Breast epithelium (tissue), 4 donors: ENCODE measurements around the gene CRAMP1. TPM values are rescaled to one million over a fixed set of nuclear protein-coding genes. Genes with fewer than 3 reads are reported as not detected.

Source experiments
- DNase-seq, 2 donors: peaks; one replicate each; pipeline ENCODE4 v3.0.0-alpha.2; 2019; ENCODE audit warnings: low spot score in 2 of 2
- H3K27ac ChIP-seq, 2 donors: fragments of 200-600 bp; sonication (generic) in 1 of 2; one replicate each; pipeline ENCODE4 v1.5.1; 2016 to 2019; ENCODE audit warnings: mild to moderate bottlenecking in 1 of 2
- H3K27me3 ChIP-seq, 2 donors: fragments of 200-600 bp; sonication (generic) in 1 of 2; one replicate each; pipeline versions ENCODE4 v1.5.1 to v1.6.0; 2017 to 2019; ENCODE audit warnings: control low read depth in 1 of 2, mild to moderate bottlenecking in 1 of 2
- H3K36me3 ChIP-seq: fragments of 200-600 bp; one replicate; pipeline ENCODE4 v1.5.1; 2019
- H3K4me1 ChIP-seq, 2 donors: fragments of 200-600 bp; sonication (generic); one replicate each; pipeline ENCODE4 v1.5.1; 2016 to 2019; ENCODE audit warnings: control low read depth in 1 of 2
- H3K4me3 ChIP-seq, 3 donors: fragments of 200-600 bp; sonication (generic); 1 replicate in 2 of 3; 2 replicates in 1 of 3; pipeline ENCODE4 v1.5.1; 2016 to 2019; ENCODE audit warnings: mild to moderate bottlenecking in 3 of 3, moderate library complexity in 2 of 3
- H3K9me3 ChIP-seq, 2 donors: fragments of 200-600 bp; sonication (generic) in 1 of 2; one replicate each; pipeline ENCODE4 v1.5.1; 2016 to 2019; ENCODE audit warnings: control low read depth in 1 of 2
- CTCF ChIP-seq, 3 donors: fragments of 450-650 bp; IDR thresholded peaks; one replicate each; pipeline ENCODE4 v1.5.1; 2016 to 2017; ENCODE audit warnings: antibody characterized with exemption in 3 of 3, mild to moderate bottlenecking in 3 of 3, moderate library complexity in 3 of 3
- POLR2A ChIP-seq: fragments of 450-650 bp; IDR thresholded peaks from one replicate; pipeline ENCODE4 v1.6.1; 2016; ENCODE audit warnings: antibody characterized with exemption, mild to moderate bottlenecking, moderate library complexity
- POLR2AphosphoS5 ChIP-seq, 3 donors: sonication (generic); formaldehyde crosslinking; IDR thresholded peaks; one replicate each; pipeline ENCODE4 v1.6.1; 2017; ENCODE audit warnings: antibody characterized with exemption in 3 of 3
- intact Hi-C: fragments of 100-400 bp; cut with DNase I; formaldehyde crosslinking; loops from one replicate; pipeline ENCODE4 v1.15.1; 2023; ENCODE audit warnings: low total_unique reads
- total RNA-seq, 3 donors: library from RNA; depleted of rRNA; stranded (reverse); fragments of >200 nt; gene quantifications; one replicate each; pipeline ENCODE4 v1.1.0, GENCODE V29; 2016

The CRAMP1 gene
- total RNA-seq, 3 donors from 2014 or later, result 9.6 to 13.8 (median 10.8) TPM

- H3K27me3 ChIP-seq, result no peaks in the 10 kb centered on the region
- no peaks in the 10 kb centered on the region for H3K36me3 ChIP-seq
- no peak for DNase-seq
- no peaks in the 10 kb centered on the region for H3K4me1 ChIP-seq
- peak overlapping the region; percentile 73 to 79 for H3K27ac ChIP-seq
- intact Hi-C loops, result no loop called here
- no peaks in the 10 kb centered on the region for H3K9me3 ChIP-seq
- TF ChIP-seq POLR2A, result no peak
- TF ChIP-seq CTCF (IDR thresholded peaks at IDR 0.05), result no peak
- no peak for TF ChIP-seq POLR2AphosphoS5 (IDR thresholded peaks at IDR 0.05)
- no peak overlapping the region for H3K4me3 ChIP-seq
Measured at GRCh38 chr16:1689853-1690252, 77.7 kb downstream of the CRAMP1 start.

- no peak for DNase-seq
- no peak for TF ChIP-seq POLR2AphosphoS5 (IDR thresholded peaks at IDR 0.05)
- TF ChIP-seq POLR2A, result no peak
- TF ChIP-seq CTCF (IDR thresholded peaks at IDR 0.05), result no peak
- H3K36me3 ChIP-seq, result no peaks in the 10 kb centered on the region
- H3K27ac ChIP-seq, result no peak overlapping the region
- intact Hi-C loops, result no loop called here
- H3K27me3 ChIP-seq, result no peaks in the 10 kb centered on the region
- no peak overlapping the region for H3K4me3 ChIP-seq
- H3K4me1 ChIP-seq, result no peaks in the 10 kb centered on the region
- H3K9me3 ChIP-seq, result no peaks in the 10 kb centered on the region
Measured at GRCh38 chr16:1690810-1691209, 78.7 kb downstream of the CRAMP1 start.

- TF ChIP-seq CTCF (IDR thresholded peaks at IDR 0.05) (no peak), POLR2AphosphoS5 (IDR thresholded peaks at IDR 0.05) (no peak), POLR2A (no peak)
- Histone ChIP-seq H3K9me3 (no peaks in the 10 kb centered on the region), H3K27ac (no peak overlapping the region), H3K4me1 (no peaks in the 10 kb centered on the region), H3K36me3 (no peaks in the 10 kb centered on the region), H3K4me3 (no peak overlapping the region), H3K27me3 (no peaks in the 10 kb centered on the region)
- intact Hi-C loops, result no loop called here
- no peak for DNase-seq
Measured at GRCh38 chr16:1691276-1691675, 79.1 kb downstream of the CRAMP1 start.

GRCh38 chr16:1691956-1692355, 79.8 kb downstream of the CRAMP1 start:
- intact Hi-C loops, result no loop called here
- Histone ChIP-seq H3K4me3 (no peak overlapping the region), H3K4me1 (no peaks in the 10 kb centered on the region), H3K27ac (no peak overlapping the region), H3K27me3 (no peaks in the 10 kb centered on the region), H3K36me3 (no peaks in the 10 kb centered on the region), H3K9me3 (no peaks in the 10 kb centered on the region)
- no peak for DNase-seq
- TF ChIP-seq POLR2AphosphoS5 (IDR thresholded peaks at IDR 0.05), result no peak

- Histone ChIP-seq H3K27me3 (no peaks in the 10 kb centered on the region), H3K27ac (no peak overlapping the region), H3K36me3 (no peaks in the 10 kb centered on the region), H3K4me3 (no peak overlapping the region), H3K9me3 (no peaks in the 10 kb centered on the region), H3K4me1 (no peaks in the 10 kb centered on the region)
- no peak for TF ChIP-seq CTCF (IDR thresholded peaks at IDR 0.05)
- intact Hi-C loops, result no loop called here
- no peak for DNase-seq
Measured at GRCh38 chr16:1696863-1697262, 84.7 kb downstream of the CRAMP1 start.

GRCh38 chr16:1698680-1699079, 86.5 kb downstream of the CRAMP1 start:
- no peaks in the 10 kb centered on the region for H3K4me1 ChIP-seq
- intact Hi-C loops, result no loop called here

More at GRCh38 chr16:1698680-1699079, 86.5 kb downstream of the CRAMP1 start:
- no peak for TF ChIP-seq POLR2AphosphoS5 (IDR thresholded peaks at IDR 0.05)
- no peak for DNase-seq
- Histone ChIP-seq H3K27ac (no peak overlapping the region), H3K36me3 (no peaks in the 10 kb centered on the region), H3K27me3 (no peaks in the 10 kb centered on the region), H3K9me3 (no peaks in the 10 kb centered on the region), H3K4me3 (no peak overlapping the region)
